IMR-90 (cell line): Measurements from ENCODE around the gene DUSP16. TPM values are rescaled to one million over a fixed set of nuclear protein-coding genes. Genes with fewer than 3 reads are reported as not detected.

Source experiments
- ATAC-seq: fragments of 200-7000 bp; cut with Tn5 transposase; 2 replicates; pipeline ENCODE4 v1.9.1; 2020; ENCODE audit warnings: low read depth, mild to moderate bottlenecking, moderate library complexity
- BruUV-seq: library from RNA; stranded (reverse); fragments of 400-500 nt; replicated peaks from 2 replicates; lab custom pipeline; 2021; lab: Mats Ljungman, UMichigan
- CTCF ChIA-PET: fragments of 300-600 bp; formaldehyde crosslinking; extraction: SDS; loops from one replicate; lab custom pipeline; 2021; ENCODE audit warnings: antibody characterized with exemption; lab: Yijun Ruan, JAX
- POLR2A ChIA-PET: fragments of 300-600 bp; sonication (Branson Sonifier 250); formaldehyde crosslinking; loops from one replicate; lab custom pipeline; 2022; ENCODE audit warnings: antibody characterized with exemption; ENCODE audit not compliant: unreplicated experiment; lab: Charles Lee
- DNase-seq: peaks from one replicate; pipeline ENCODE4 v3.0.0; 2013
- H2AFZ ChIP-seq: replicated peaks from 2 replicates; pipeline ENCODE3; 2013; ENCODE audit warnings: low read length, mild to moderate bottlenecking; ENCODE audit not compliant: poor library complexity
- H2AK5ac ChIP-seq: 2 replicates; pipeline ENCODE4 v1.6.1; 2013; ENCODE audit warnings: low read depth, low read length, inconsistent platforms
- H2AK9ac ChIP-seq: replicated peaks from 2 replicates; pipeline ENCODE3; 2013; ENCODE audit warnings: mild to moderate bottlenecking, low read depth, low read length, moderate library complexity; ENCODE audit not compliant: poor library complexity
- H2BK120ac ChIP-seq: 2 replicates; pipeline ENCODE4 v1.6.1; 2013; ENCODE audit warnings: low read depth, low read length, inconsistent platforms
- H2BK15ac ChIP-seq: 3 replicates; pipeline ENCODE4 v1.6.1; 2013; ENCODE audit warnings: low read depth, low read length, inconsistent platforms
- H2BK20ac ChIP-seq: 2 replicates; pipeline ENCODE4 v1.6.1; 2013; ENCODE audit warnings: low read depth, mild to moderate bottlenecking, inconsistent platforms, low read length, moderate library complexity
- H2BK5ac ChIP-seq: 2 replicates; pipeline ENCODE4 v1.6.1; 2013; ENCODE audit warnings: mild to moderate bottlenecking, low read depth, low read length, inconsistent platforms; ENCODE audit not compliant: poor library complexity, severe bottlenecking
- H3K14ac ChIP-seq: replicated peaks from 2 replicates; pipeline ENCODE4 v1.6.1; 2013; ENCODE audit warnings: low read depth, low read length, inconsistent platforms
- H3K18ac ChIP-seq: 2 replicates; pipeline ENCODE4 v1.6.1; 2013; ENCODE audit warnings: low read depth, low read length, control low read depth
- H3K23ac ChIP-seq: 2 replicates; pipeline ENCODE4 v1.6.1; 2013; ENCODE audit warnings: low read depth, low read length, inconsistent platforms
- H3K27ac ChIP-seq: 2 replicates; pipeline ENCODE4 v1.5.1; 2013; ENCODE audit warnings: mild to moderate bottlenecking, control low read depth, low read length; ENCODE audit not compliant: insufficient read depth
- H3K27me3 ChIP-seq: 2 replicates; pipeline ENCODE4 v1.6.1; 2013; ENCODE audit warnings: low read length; ENCODE audit not compliant: control insufficient read depth, insufficient read depth
- H3K36me3 ChIP-seq: 2 replicates; pipeline ENCODE4 v1.6.1; 2013; ENCODE audit warnings: low read length, mixed read lengths; ENCODE audit not compliant: control insufficient read depth, insufficient read depth
- H3K4ac ChIP-seq: 2 replicates; pipeline ENCODE4 v1.6.1; 2013; ENCODE audit warnings: low read depth, low read length, inconsistent platforms
- H3K4me1 ChIP-seq: 2 replicates; pipeline ENCODE4 v1.6.1; 2013; ENCODE audit warnings: low read length, mixed read lengths; ENCODE audit not compliant: control insufficient read depth, insufficient read depth
- H3K4me2 ChIP-seq: 2 replicates; pipeline ENCODE4 v1.6.1; 2013; ENCODE audit warnings: low read depth, mild to moderate bottlenecking, control low read depth, low read length, moderate library complexity
- H3K4me3 ChIP-seq: 2 replicates; pipeline ENCODE4 v1.5.1; 2013; ENCODE audit warnings: low read depth, mild to moderate bottlenecking, control low read depth, low read length, moderate library complexity; ENCODE audit not compliant: insufficient read depth
- H3K56ac ChIP-seq: 2 replicates; pipeline ENCODE4 v1.6.1; 2013; ENCODE audit warnings: low read length, inconsistent platforms; ENCODE audit not compliant: insufficient read depth; ENCODE audit errors: extremely low read depth
- H3K79me1 ChIP-seq, 2 experiments: 2 replicates each; pipeline ENCODE4 v1.6.1; 2013; ENCODE audit warnings: low read length in 2 of 2, inconsistent platforms in 1 of 2, low read depth in 1 of 2
- H3K9ac ChIP-seq: 2 replicates; pipeline ENCODE4 v1.6.1; 2013; ENCODE audit warnings: low read depth, low read length, control low read depth
- H3K9me1 ChIP-seq: 2 replicates; pipeline ENCODE4 v1.6.1; 2013; ENCODE audit warnings: low read length, inconsistent platforms; ENCODE audit not compliant: insufficient read depth
- H3K9me3 ChIP-seq: 2 replicates; pipeline ENCODE4 v1.6.1; 2013; ENCODE audit warnings: low read length; ENCODE audit not compliant: control insufficient read depth, insufficient read depth
- H4K20me1 ChIP-seq: 2 replicates; pipeline ENCODE4 v1.6.1; 2013; ENCODE audit warnings: low read length, inconsistent platforms; ENCODE audit not compliant: insufficient read depth
- H4K5ac ChIP-seq: 2 replicates; pipeline ENCODE4 v1.6.1; 2013; ENCODE audit warnings: mild to moderate bottlenecking, low read depth, low read length, control low read depth
- H4K8ac ChIP-seq, 2 experiments: 2 replicates each; pipeline ENCODE4 v1.6.1; 2013; ENCODE audit warnings: low read depth in 2 of 2, low read length in 2 of 2, control low read depth in 1 of 2, inconsistent platforms in 1 of 2
- H4K91ac ChIP-seq: 2 replicates; pipeline ENCODE4 v1.6.1; 2013; ENCODE audit warnings: low read depth, low read length, inconsistent platforms; ENCODE audit not compliant: insufficient read depth
- BHLHE40 ChIP-seq: fragments of 150-350 bp; IDR thresholded peaks from 2 replicates; pipeline ENCODE4 v1.6.1; 2016; ENCODE audit warnings: mild to moderate bottlenecking, low read depth, low read length
- CHD1 ChIP-seq: IDR thresholded peaks from 2 replicates; pipeline ENCODE4 v1.6.1; 2012; ENCODE audit warnings: low read depth, low read length, improper control_type of control experiment
- ELK1 ChIP-seq: fragments of 150-350 bp; IDR thresholded peaks from 2 replicates; pipeline ENCODE4 v1.6.1; 2016; ENCODE audit warnings: low read depth, mild to moderate bottlenecking, low read length, moderate library complexity, borderline replicate concordance
- FOS ChIP-seq: fragments of 150-350 bp; IDR thresholded peaks from 2 replicates; pipeline ENCODE4 v1.6.1; 2016; ENCODE audit warnings: low read depth, low read length
- POLR2A ChIP-seq: IDR thresholded peaks from 2 replicates; pipeline ENCODE4 v1.6.1; 2012; ENCODE audit warnings: mild to moderate bottlenecking, low read depth, low read length
- RAD21 ChIP-seq: IDR thresholded peaks from 2 replicates; pipeline ENCODE4 v1.6.1; 2012; ENCODE audit warnings: low read length, improper control_type of control experiment
- RCOR1 ChIP-seq: IDR thresholded peaks from 2 replicates; pipeline ENCODE4 v1.6.1; 2012; ENCODE audit warnings: mild to moderate bottlenecking, low read length, improper control_type of control experiment; ENCODE audit not compliant: insufficient replicate concordance
- SMC3 ChIP-seq: fragments of 150-350 bp; IDR thresholded peaks from 2 replicates; pipeline ENCODE4 v1.6.1; 2016; ENCODE audit warnings: low read depth, mild to moderate bottlenecking, antibody characterized with exemption, low read length, moderate library complexity
- USF2 ChIP-seq: fragments of 150-350 bp; IDR thresholded peaks from 2 replicates; pipeline ENCODE4 v1.6.1; 2017; ENCODE audit warnings: mild to moderate bottlenecking, antibody characterized with exemption, low read length, low read depth
- WGBS, 2 experiments: methylation state at CpG; one replicate each; pipeline versions ENCODE4 v1.1.5 to v1.1.7; 2013; ENCODE audit warnings: missing lambda C conversion rate in 2 of 2; ENCODE audit not compliant: insufficient read length in 1 of 2; ENCODE audit errors: extremely low coverage in 2 of 2; 5-methylcytosine and 5-hydroxymethylcytosine counted together
- dilution Hi-C: fragments of 300-500 bp; cut with HindIII; formaldehyde crosslinking; loops from one replicate; pipeline ENCODE4 v1.14.3; 2018; ENCODE audit warnings: low sequenced_read_pairs; ENCODE audit not compliant: unreplicated experiment
- in situ Hi-C: fragments of 300-500 bp; cut with MboI; formaldehyde crosslinking; loops from 3 replicates; pipeline ENCODE4 v1.14.3; 2019; ENCODE audit warnings: low sequenced_read_pairs, inconsistent platforms, mixed read lengths
- intact Hi-C: fragments of 100-400 bp; cut with micrococcal nuclease; formaldehyde crosslinking; loops from 2 replicates; pipeline ENCODE4 v1.10.0; 2022
- polyA plus RNA-seq, 3 experiments: library from polyadenylated mRNA; depleted of rRNA; stranded (reverse); fragments of >200 nt; gene quantifications; 2 replicates each; pipeline ENCODE4 v1.2.3, GENCODE V29; 2012; ENCODE audit warnings: low replicate concordance in 1 of 3
- total RNA-seq: library from RNA; depleted of rRNA; stranded (reverse); fragments of >200 nt; gene quantifications from 2 replicates; pipeline ENCODE4 v1.2.3, GENCODE V29; 2012

Gene DUSP16
- total and polyA plus RNA-seq, 2 of the 4 experiments (the other 2 are of a cell fraction), result 4.7 to 10.0 TPM

- BruUV-seq, result no TSS peak
- ATAC-seq (no peak), DNase-seq (peak; percentile 4)
- no peak overlapping the region for H3K9ac ChIP-seq
- H3K18ac ChIP-seq, result no peak overlapping the region
- H2BK120ac ChIP-seq, result no peak overlapping the region
- H3K27me3 ChIP-seq, result no peaks in the 10 kb centered on the region
- H3K79me1 ChIP-seq, result peaks cover 5 to 16% of the 10 kb centered on the region in 2 experiments; a peak in 3 of 4 replicates
- no peak for TF ChIP-seq POLR2A
- TF ChIP-seq ELK1, result no peak
- no peak for TF ChIP-seq RCOR1
- no peak for TF ChIP-seq FOS
- no peak for TF ChIP-seq CHD1
- no peak for TF ChIP-seq SMC3
- TF ChIP-seq RAD21, result no peak
- TF ChIP-seq USF2, result no peak
- no peak for TF ChIP-seq BHLHE40
- in situ Hi-C loops (no loop called here), dilution Hi-C loops (no loop called here), intact Hi-C loops (no loop called here)
- H3K4me2 ChIP-seq, result no peak overlapping the region
- H4K20me1 ChIP-seq, result no peaks in the 10 kb centered on the region; the same call in 1 of the 2 replicates
- H3K4me3 ChIP-seq, result no peak overlapping the region
- H2BK5ac ChIP-seq, result no peak overlapping the region
- no peak overlapping the region for H2AK5ac ChIP-seq
- H3K23ac ChIP-seq, result no peak overlapping the region
- WGBS, 2 experiments, result 67% methylated on average over 1 of the region's 2 CpGs; no CpG with 5 or more reads in 1 of the 2 experiments
- no peaks in the 10 kb centered on the region; the same call in 1 of the 2 replicates for H3K9me1 ChIP-seq
- no peak overlapping the region for H4K8ac ChIP-seq
- H4K91ac ChIP-seq, result no peak overlapping the region
- H2AFZ ChIP-seq, result no peak overlapping the region
- H3K4ac ChIP-seq, result no peak overlapping the region
- no peak overlapping the region for H3K56ac ChIP-seq
- H4K5ac ChIP-seq, result no peak overlapping the region
- H3K36me3 ChIP-seq, result no peaks in the 10 kb centered on the region
- no peak overlapping the region for H3K14ac ChIP-seq
- H3K4me1 ChIP-seq, result peaks cover 4% of the 10 kb centered on the region; the same call in 1 of the 2 replicates
- H3K9me3 ChIP-seq, result no peaks in the 10 kb centered on the region
- H2BK20ac ChIP-seq, result no peak overlapping the region
- ChIA-PET POLR2A (no interaction called here), CTCF (no interaction called here)
- H2AK9ac ChIP-seq, result no peak overlapping the region
- H2BK15ac ChIP-seq, result no peak overlapping the region
- H3K27ac ChIP-seq, result no peak overlapping the region
These were observed 25.2 kb downstream of the DUSP16 start for GRCh38 chr12:12537421-12537820.
